ENCODE measurements around the gene PSMD13.
"Not testable (repeated sequence)": the region's sequence is repeated elsewhere in the genome, so short reads cannot be mapped to it uniquely, and the experiment has no call there.

Gene PSMD13

DNA sequence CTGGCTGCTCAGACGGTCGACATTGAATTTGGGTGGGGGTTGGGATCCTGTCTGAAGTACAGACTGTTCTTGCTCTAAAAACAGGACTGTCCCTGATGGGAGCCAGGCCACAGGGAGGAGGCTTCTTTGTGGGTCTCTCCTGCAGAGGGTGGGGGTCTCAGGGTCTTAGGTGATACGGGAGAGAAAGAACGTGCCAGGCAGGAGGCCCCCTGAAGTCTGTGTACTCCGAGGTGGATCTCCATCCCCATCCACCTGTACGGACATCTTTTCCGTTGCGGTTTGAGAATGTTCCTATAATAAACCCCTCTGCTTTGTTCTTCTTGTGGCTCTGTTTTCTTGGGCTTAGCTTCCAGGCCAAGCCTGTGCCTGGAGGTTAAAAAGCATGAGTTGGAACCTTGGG lies 15.9 kb downstream of the PSMD13 start:
- DNase-seq = no peak

DNA sequence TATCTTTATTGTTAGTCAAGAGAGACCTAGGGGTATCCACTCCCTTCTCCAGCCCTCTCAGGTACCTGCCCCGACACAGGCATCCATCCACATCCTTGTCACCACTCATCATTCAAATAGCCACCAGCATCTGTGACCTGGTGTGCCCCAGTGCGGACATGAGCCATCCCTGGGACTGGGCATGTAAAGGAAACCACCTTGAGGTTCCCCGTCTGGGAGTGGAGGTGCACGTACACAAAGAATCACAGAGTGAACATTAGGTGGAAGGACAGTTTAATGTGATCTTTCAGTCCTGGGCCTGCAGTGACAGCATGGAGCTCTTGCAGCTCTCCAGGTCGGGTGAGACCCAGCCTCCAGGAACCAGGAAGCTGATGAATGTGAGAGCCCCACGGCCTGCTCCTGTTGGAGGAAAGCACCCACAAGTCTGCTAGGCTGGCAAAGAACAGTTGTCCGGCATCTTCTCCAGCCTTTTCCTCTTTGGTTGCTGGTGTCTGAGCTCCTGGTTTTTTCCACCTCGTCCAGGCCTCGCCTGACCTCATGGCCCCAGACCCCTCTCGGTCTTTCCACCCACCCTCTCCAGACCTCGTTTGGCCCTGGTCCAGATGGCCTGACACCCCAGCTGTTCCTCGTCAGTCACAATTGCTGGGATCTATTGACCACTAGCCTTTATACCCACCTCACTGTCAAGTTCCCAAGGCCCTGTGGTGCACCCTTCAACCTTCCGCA lies 16.5 kb downstream of the PSMD13 start:
- DNase-seq = no peak

GRCh38 chr11:253886-254270 lies 17.1 kb downstream of the PSMD13 start:
- DNase-seq = no peak

DNA sequence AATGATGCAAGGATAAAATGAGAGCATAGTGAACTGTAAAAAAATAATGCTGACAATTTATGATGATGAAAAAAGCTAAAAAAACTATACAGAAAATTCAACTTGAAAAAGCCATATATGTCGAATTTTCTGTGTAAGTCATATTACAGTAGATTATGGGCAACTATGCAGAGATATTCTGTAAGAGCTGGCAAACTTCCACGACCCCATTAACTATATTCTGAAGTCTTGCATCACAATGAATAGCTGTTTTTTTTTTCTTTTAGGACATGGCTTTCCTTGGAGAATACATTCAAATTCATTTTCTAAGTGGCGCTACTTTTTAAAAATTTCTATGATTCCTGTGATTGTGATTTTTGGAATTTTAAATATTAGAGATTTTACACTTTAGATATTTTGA lies 18.4 kb downstream of the PSMD13 start:
- DNase-seq = no peak

DNA sequence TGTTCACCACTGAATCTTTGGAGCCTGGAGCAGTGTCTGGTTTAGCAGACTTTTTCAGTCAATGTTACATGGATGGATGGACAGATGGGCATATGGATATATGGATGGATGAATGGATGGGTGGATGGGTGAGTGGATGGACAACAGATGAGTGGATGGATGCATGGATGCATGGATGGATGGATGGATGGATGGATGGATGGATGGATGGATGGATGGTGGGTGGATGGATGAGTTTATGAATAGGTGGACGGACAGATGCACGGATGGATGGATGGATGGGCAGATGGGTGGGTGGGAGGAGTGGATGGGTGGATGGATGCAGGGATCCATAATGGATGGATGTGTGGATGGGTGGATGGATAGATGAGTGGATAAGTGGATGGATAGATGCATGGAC lies 19.0 kb downstream of the PSMD13 start:
- no peak for DNase-seq

DNA sequence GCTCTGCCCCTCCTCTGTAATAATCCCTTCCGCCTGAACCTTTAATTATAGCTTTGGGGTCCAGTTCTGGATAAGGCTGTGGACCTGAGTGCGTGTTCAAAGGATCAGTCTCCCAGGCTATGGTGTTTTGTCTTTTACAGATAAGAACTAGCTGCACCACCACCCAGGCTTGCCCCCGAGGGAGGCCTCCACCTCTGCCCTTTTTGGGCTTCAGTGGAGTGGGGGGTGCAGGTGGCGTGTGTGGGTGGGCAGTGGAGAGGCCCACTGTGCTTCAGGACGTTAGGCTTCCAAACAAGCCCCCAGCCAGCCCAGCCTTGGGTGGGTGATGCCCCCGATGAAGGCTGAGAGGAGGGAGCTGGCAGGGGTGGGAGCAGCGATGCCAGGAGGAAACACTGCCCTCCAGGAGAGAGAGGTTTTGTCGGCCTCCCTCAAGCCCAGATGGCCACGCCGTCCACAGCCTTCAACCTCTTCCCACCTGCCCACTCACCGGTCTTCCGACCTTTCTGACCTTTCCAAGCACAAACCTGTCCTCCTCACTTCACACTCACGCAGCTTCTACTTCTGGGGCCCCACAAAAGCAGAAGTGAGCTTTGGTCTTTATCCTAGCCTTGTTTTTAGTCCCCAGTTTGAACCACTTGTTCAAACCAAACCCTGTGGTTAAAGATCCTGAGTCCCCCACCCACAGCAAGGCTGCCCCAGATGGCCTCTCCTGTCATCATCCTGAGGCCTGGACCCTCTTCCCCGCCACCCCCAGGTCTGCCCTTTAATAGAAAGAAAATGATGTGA lies 20.4 kb downstream of the PSMD13 start:
- DNase-seq = no peak

DNA sequence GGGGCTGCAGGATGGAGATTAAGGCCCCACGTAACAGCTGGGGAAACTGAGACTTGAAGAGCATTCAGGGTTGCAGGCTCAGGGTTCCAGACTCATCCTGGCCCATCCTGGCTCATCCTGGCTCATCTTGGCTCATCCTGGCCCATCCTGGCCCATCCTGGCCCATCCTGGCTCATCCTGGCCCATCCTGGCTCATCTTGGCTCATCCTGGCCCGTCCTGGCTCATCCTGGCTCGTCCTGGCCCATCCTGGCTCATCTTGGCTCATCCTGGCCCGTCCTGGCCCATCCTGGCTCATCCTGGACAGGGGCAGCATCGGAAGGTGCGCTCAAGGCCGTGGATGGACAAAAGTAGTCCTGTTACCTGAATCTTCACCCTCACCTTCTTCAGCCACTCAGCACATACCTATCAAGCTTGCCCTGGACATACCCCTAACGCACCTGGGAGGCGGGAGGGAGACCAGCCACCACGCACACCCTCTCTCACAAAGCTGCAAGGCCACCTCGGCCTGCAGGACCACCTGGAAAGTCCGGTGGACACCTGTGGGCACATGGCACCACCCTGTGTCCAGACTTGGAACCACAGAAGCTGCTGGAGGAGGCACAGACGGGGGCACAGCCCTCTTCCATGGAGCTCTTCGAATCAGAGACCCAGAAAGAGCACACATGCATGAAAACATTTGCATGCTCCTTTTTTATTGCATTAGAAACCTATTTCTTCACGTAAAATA lies 21.2 kb downstream of the PSMD13 start:
- no peak for DNase-seq

DNA sequence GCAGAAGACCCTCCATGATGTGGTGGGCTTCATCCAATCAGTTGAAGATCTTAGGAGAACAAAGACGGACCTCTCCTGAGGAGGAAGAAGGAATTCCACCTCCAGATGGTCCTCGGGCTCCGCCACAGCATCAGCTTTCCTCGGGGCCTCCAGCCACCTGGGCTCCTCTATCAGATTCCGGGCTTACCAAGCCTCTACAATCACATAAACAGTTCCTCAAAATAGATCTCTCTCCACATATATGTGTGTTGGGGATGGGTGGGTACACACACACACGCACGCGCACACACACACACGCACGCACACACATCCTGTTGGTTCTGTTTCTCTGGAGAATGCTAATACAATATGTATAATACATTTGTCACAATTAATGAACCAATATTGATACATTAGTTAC lies 22.6 kb downstream of the PSMD13 start:
- no peak for DNase-seq

GRCh38 chr11:261624-262023 lies 24.8 kb downstream of the PSMD13 start:
- DNase-seq = no peak

GRCh38 chr11:266676-267439 lies 30.1 kb downstream of the PSMD13 start:
- no peak for DNase-seq

DNA sequence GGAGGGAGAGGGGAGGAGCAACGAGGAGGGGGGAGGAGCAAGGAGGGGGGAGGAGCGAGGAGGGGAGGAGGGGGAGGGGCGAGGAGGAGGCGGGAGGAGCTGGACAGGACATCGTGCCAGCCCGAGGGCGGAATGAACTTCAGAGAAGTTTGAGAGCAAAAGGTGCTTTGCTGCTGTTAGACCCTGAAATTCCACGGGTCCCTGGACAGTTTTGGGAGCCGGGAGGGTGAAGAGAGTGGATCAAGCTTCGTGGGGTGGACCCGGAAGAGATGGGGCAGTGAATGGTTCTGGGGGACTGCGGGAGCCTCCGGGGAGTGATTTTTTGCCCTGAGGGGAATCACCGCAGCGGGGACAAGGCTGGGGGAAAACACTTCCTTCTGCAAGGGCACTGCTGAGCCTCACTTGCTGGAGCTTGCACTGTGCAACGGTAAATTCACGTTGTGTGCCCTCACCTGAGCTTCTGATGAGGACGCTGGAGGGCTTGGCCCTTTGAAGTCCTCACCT lies 30.8 kb downstream of the PSMD13 start:
- DNase-seq = no peak

DNA sequence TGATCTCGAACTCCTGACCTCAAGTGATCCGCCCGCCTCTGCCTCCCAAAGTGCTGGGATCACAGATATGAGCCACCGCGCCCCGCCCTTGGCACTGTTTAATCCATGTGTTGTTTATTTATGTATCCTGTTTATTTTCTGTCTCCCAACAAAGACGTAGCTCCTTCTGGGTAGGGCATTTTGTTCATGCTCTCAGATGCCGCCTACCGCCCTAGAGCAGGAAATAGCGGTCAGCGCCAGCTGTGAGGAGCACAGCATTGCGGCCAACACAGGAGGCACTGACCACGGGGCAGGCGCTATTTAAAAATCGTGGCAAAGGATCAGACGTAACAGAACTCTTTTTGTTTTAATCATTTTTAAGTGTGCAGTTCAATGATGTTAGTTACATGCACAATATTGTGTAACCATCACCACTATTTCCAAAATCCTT lies 32.0 kb downstream of the PSMD13 start:
- not testable (repeated sequence) for DNase-seq

- no peak for DNase-seq
Observed at GRCh38 chr11:269146-269890, 32.5 kb downstream of the PSMD13 start.

DNA sequence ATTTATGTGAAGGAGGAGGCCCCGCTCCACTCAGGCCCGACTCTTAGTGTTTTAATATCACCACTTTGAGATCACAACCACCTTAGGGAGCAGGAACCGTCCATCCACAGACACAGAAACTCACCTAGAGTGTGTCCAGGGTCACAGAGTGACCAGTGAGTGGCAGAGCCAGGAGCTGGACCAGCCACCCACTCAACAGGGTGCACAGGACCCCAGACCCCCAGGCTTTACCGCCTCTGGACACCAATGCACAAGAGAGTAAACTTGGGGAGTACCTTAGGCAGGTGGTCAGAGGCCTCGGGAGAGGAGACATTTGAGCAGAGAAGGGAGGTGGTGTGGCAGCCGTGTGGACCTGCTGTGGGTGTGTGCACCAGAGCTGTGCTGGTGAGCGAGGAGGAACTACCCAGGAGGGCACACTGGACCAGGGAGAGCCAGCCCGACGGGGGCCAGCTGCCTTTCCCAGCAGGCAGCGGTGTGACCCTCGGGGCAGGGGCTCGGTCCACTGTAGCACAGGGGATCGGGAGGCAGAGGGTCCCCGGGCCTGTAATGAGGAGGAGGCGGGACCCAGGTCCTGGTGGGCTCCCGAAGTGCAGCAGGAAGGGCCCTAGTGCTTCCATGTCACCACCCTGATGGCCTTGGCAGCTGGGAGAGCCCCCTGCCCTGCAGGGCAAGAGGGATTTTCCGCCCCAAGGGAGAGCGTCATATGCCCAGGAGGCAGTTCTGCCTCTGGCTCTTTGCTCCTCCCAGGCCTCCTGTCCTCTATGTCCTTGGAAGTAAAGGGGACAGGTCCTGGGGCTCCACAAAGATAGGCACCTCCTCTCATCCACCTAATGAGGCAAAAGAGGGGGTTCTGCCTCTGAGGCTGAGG lies 33.9 kb downstream of the PSMD13 start:
- DNase-seq = no peak

- no peak for DNase-seq
Observed at GRCh38 chr11:271319-271715, 34.5 kb downstream of the PSMD13 start.

DNA sequence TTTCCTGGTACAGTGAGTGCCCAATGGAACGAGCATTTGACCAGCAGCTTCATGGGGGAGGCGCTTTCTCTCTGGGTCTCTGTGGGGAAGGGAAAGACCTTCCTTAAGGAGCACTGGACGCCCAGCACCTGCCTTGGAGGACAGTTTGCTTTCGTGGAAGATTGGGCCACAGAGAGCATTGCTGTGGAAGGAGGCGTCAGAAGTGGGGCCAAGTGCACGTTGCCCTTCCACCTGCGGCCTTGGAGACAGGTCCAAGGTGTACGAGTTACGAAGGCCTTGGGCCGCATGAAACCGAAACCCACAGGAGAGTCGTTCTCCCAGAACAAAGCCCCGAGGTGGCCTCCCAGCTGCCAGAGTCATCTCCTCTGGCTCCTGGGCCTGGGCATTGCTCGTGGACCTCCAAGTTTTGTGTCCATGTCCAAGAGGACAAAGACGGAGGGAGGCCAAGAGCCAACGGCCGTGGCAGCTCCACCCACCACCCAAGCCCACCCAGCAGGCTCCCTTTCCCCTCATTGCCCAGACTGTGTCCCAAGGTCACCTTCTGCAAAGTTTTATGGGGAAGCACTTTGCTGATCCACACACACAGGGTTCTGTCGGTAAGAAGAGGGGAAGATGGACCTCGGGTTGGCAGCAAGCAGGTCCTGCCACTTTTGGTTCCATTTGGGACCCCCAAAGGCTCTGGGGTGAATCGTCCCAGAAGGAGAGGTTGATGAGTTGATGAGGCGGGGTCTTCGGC lies 35.6 kb downstream of the PSMD13 start:
- no peak for DNase-seq

GRCh38 chr11:272931-273198 lies 36.1 kb downstream of the PSMD13 start:
- DNase-seq = no peak

- DNase-seq = no peak
Observed at GRCh38 chr11:276219-276618, 39.4 kb downstream of the PSMD13 start.

DNA sequence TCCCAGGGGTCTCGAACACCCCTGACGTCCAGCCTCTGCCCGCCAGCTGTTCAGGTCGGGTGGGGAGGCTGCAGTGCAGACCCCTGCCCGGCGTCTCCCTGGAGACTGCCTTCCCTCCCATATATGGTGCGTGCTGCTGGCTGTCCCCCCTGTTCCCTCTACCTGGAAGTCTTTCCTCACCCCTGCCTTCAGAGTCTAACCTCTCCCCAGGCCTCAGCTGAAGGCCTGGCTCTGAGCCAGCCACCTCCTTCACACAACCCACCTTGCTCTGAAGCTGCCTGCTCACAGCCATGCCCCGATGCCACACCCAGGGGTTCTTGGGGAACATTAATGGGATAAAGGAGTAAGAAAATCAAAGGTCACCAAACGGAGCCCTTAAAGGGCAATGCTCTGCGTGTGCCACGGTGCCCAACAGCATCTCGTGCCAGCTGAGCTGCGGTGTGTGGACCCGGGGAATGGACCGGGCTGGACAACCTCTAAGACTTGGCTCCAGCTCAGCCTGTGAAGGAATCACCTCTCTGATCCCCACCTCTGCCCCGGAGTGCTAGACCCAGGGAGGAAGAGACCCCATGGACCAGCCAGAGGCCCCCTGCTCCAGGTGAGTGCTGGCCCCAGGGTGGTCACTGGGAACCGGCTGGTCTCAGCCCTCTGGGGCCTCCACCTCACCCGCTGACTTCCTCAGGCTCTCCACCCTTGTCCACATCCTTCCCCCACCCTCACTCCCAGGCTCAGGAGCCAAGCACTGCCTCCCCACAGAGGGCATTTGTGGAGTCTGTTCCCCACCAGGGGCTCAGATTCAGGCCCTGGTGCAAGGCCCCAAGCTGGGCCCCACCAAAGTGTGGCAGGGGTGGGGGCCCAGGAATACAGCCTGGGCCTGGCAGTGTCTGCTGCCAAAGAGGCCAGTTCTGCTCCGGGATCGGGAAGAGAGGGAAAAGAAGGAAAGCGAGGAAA lies 41.5 kb downstream of the PSMD13 start, which contains the start of gene NLRP6:
Gene NLRP6 (plus strand): TSS at position 407 of the 951 bp plus-strand sequence. CDS start 163 bp downstream, at position 570.
- no peak for DNase-seq
